ENCODE results near the gene REPS2.

DNA sequence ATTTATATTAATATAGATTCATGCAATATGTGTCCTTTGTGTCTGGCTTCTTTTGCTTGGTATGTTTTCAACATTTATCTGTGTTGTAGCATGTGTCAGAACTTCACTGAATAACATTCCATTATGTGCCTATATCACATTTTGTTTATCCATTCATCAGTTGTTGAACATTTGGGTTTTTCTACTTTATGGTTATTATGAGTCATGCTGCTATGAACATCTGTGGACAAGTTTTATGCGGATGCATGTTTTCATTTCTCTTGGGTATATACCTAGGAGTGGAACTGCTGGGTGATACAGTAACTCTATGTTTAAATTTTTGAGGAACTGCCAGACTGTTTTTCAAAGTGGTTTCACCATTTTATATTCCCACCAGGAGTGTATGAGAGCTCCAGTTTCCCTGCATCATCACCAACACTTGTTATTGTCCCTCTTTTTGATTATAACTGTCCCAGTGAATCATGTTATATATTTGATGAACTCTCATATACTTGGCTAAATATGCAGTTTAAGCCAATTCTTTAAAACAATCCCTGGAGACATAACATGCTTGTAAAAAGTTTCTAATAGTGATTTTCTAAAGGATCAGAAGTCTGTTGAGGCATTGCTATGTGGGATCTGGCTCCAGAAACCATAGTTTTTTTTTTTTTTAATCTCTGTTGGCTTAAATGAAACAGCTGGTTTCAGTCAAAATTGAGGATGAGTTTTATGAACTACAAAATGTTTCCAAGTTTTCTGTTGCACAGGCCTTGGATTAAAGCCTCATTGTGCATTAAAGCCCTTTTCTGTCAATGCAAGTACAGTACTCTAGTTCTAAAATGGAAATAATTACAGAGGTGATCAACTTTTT lies 21.6 kb upstream of the REPS2 start:
- TF ChIP-seq POLR2A (IDR thresholded peaks at IDR 0.05) = no peak
- TF ChIP-seq, protein P1, sequence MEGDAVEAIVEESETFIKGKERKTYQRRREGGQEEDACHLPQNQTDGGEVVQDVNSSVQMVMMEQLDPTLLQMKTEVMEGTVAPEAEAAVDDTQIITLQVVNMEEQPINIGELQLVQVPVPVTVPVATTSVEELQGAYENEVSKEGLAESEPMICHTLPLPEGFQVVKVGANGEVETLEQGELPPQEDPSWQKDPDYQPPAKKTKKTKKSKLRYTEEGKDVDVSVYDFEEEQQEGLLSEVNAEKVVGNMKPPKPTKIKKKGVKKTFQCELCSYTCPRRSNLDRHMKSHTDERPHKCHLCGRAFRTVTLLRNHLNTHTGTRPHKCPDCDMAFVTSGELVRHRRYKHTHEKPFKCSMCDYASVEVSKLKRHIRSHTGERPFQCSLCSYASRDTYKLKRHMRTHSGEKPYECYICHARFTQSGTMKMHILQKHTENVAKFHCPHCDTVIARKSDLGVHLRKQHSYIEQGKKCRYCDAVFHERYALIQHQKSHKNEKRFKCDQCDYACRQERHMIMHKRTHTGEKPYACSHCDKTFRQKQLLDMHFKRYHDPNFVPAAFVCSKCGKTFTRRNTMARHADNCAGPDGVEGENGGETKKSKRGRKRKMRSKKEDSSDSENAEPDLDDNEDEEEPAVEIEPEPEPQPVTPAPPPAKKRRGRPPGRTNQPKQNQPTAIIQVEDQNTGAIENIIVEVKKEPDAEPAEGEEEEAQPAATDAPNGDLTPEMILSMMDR (IDR thresholded peaks at IDR 0.05) = no peak
